ENCODE data around the gene F11. TPM values are rescaled to one million over a fixed set of nuclear protein-coding genes. Genes with fewer than 3 reads are reported as not detected.
"Not testable (repeated sequence)": the region's sequence is repeated elsewhere in the genome, so short reads cannot be mapped to it uniquely, and the experiment has no call there.

F11 gene
- polyA plus RNA-seq (ENCODE audit: insufficient read length in 3 of 3) = 1 to 10 TPM; 2.6 to 4.1 (median 2.9) TPM

DNA sequence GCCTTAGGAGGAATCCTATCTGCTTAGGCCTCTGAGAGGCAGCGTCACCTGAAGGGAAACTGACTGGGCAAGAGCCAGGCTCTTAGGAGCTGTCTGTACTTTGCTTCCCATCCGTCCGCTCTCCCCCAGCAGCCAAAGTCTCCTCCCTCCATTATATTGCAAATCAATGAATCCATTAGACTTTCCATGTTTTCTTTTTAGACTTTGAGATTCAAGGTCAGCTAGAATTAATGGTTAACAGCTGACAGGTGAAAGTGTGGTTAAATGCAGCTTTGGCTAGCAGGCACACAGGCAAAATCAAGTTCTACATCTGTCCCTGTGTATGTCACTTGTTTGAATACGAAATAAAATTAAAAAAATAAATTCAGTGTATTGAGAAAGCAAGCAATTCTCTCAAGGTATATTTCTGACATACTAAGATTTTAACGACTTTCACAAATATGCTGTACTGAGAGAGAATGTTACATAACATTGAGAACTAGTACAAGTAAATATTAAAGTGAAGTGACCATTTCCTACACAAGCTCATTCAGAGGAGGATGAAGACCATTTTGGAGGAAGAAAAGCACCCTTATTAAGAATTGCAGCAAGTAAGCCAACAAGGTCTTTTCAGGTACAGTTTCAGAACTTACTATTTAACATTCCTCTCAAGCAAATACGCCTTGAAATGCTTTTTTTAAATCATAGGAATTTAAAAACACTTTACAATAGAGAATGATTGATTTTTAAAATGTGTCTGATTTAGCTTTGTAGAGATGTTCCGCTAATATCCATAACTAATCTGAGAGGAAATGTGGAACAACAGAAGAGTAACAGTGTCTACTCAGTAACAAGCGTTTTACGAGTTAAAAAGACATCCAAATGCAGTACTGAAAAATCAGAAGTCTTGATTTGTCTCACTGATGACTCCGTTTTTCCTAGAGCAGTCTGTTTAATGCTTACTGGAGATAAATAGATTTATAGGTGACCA is at the start of gene F11:
TSS of gene F11 (plus strand) at position 507 of the 970 bp plus-strand sequence. CDS start 948 bp downstream, outside the sequence.
- no peak for DNase-seq (ENCODE audit: low read depth in 3 of 3, low spot score in 2 of 3)

- no peak for DNase-seq (ENCODE audit: low read depth in 3 of 3, low spot score in 2 of 3)
Measured at GRCh38 chr4:186216465-186217024, 49.4 kb upstream of the F11 start.

DNA sequence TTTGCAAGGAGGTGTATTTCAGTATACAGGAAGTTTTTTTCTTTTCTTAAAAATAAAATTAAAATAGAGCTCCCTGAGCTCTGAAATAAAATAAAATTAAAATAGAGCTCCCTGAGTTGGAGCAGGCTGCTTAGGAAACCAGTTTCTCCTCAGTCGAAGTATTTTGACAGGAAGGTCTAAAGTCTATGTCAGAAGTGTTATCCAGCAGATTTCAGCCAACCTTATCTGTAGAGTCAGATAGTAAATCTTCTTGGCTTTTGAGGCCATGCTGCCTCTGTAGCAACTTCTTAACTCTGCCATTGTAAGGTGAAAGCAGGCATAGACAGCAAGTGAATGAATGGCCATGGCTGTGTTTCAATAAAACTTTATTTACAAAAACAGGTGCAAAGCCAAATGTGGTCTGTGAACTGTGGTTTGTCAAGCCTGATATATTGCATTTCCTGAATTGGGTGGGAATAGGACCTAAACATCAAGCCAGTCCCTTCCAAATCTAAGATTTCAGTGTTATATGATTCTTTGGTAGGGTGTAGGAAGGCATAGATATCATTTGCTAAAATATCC is 48.2 kb upstream of the F11 start:
- DNase-seq (ENCODE audit: low read depth in 3 of 3, low spot score in 2 of 3) = no peak

GRCh38 chr4:186221624-186222023 is 44.4 kb upstream of the F11 start:
- no peak for DNase-seq (ENCODE audit: low read depth in 3 of 3, low spot score in 2 of 3)

DNA sequence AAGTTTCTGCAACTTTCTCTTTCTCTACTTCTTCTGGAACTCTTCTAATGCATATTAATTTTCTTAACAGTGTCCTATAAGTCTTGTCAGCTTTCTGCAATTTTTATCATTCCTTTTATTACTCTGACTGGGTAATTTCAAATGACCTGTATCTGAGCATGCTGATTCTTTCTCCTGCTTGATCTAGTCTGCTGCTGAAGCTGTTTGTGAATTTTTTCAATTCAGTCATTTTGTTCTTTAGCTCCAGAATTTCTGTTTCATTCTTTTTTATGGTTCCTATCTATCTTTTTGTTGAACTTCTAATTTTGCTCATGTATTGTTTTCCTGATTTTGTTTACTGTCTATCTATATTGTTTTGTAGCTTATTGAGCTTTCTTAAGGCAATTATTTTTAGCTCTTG is 40.1 kb upstream of the F11 start:
- DNase-seq (ENCODE audit: low read depth in 3 of 3, low spot score in 2 of 3) = no peak

DNA sequence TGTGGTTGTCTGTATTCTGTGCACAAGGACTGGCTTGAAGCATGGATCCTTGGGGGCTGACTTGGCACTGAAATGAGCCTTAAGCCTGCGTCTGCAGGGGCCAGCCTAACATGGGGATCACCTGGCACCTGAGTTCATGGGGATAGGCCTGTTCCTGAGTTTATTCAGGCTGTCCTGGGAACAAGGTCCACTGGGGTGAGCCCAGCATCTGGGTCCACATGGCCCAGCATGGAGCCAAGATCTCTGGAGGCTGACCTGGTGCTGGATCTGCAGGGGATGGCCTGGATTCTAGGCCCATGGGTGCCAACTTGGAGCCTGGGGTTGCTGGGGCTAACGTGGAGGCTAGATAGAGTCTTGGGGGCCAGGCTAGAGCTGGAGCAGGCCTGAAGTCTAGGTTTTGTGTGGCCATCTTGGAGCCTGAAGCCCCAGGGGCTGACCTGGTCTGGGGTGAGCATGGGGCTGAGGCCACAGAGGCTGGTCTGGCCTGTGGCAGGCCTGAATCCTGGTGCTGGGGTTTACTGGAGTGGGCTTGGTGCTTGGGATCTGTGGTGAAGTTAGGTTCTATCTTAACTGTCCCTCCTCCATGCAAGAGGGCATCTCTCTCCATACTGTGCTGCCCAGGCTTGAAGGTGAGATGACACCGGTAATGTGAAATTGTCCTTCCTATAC is 39.3 kb upstream of the F11 start:
- DNase-seq (ENCODE audit: low read depth in 3 of 3, low spot score in 2 of 3) = no peak

DNA sequence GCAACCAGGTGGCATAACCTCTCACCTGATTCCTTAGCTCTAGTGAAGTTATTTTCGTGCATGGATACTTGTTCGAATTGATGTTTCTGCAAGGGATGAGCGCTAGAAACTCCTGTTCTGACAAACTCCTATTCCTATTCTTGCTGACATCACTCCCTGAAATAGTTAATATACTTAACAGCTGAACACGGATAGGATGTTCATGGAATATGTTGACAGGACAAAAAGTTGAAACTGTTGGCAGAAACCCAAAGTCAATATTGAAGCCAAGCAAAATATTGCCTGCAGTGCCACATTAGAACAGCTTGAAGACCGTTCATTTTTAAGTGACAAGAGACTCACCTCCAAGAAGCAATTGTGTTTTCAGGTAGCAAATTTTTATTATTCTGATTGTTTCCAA is 38.8 kb upstream of the F11 start, which contains the start of gene KLKB1:
TSS of gene KLKB1 (plus strand) at position 287 of the 400 bp plus-strand sequence. CDS start 689 bp downstream, outside the sequence.
- no peak for DNase-seq (ENCODE audit: low read depth in 3 of 3, low spot score in 2 of 3)

DNA sequence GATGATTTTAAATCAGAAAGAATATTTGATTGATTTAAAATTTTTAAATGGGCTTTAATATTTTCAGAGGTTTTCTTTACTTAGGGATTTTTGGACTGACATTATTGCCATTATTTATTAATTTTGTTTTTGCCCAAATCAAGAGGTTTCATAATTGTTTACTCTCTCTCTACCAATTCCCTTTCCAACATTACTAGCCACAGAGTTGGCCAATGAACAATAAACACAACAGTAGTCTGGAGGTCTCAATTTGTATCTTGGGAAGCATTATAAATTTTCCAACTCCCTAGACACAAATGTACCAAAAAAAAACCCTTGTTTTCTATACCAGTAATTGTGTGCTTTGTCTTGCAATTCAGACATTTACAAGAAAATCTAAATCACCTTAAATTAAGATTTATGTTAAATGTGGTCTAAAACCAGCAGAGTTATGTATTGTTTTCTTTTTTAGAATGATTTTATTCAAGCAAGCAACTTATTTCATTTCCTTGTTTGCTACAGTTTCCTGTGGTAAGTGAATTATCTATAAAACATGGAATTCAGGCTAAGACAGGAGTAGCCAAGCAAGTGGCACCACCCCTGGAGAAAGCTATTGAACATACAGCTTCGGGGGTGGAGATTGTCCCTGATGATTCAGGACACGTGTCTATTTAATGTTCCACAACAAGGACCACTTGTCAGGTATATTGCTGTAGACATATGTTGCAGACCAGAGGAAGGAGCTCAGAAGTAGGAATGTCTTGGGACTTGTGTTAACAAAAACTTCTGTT is 38.1 kb upstream of the F11 start:
- no peak for DNase-seq (ENCODE audit: low read depth in 3 of 3, low spot score in 2 of 3)

DNA sequence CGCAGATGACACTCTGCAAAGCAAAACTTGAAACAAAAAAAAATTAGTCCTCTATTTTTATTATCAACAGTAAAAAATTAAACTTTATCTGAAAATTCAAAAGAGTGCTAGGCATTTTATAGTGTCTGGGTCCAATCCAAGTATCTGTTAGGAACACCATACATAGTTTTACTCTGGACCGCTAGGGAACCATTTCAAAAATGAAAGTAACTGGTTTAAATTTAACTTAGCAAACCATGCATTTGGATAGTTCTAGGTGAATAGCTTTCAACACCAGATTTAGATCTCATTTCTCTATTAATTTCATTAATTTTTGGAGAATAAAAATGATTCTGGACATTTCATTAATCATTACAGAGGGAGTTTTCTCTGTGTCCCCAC is 37.5 kb upstream of the F11 start:
- no peak for DNase-seq (ENCODE audit: low read depth in 3 of 3, low spot score in 2 of 3)

- no peak for DNase-seq (ENCODE audit: low read depth in 3 of 3, low spot score in 2 of 3)
Measured at GRCh38 chr4:186234367-186234766, 31.6 kb upstream of the F11 start.

DNA sequence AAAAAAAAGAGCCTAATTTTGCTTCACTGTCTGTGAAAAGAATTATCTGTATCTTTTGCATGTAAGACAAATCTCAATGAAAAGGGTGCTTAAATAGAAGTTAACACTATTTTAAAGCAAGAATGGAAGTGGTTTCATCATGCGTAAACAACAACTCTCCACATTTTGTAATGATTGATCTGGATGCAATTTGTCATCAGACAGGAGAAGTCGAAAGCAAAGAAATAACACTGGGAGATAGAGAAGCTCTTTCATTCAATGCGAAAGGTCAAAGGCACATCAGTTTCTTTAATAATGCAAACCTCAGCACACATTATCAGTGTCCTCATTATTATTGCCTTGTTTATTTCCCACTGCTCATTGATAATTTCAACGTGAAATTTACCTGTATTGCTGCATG is 29.9 kb upstream of the F11 start:
- DNase-seq (ENCODE audit: low read depth in 3 of 3, low spot score in 2 of 3) = no peak

GRCh38 chr4:186240452-186240847 is 25.5 kb upstream of the F11 start:
- DNase-seq (ENCODE audit: low read depth in 3 of 3, low spot score in 2 of 3) = no peak

DNA sequence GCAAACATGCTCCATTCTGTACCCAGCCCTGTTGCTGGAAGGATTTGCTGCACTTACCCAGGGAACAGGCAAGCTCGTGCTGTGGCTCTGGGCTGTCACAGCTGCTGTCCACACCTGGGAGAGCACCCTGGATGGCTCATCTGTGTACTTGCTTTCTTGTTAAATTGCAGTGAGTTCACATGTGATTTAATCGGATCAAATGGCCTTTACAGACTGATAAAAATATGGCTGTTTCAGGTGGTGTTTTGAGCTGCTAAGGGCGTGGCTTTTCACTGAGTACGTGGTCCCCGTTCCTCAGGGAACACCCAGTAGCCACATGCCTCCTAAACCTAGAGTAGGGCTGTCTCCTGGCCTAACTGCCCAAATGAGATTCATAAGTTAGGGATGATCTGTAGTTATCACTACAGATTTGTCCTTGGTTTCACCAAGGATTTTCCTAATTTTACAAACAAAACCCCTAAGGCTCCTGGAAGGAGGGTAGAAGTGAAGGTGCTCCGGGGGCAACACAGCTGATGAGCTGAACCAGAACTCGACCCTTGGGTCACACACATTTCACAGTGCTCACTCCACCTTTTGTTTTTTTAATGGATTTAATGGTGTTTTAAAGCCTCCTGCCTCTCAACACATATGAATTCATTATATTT is 25.0 kb upstream of the F11 start:
- no peak for DNase-seq (ENCODE audit: low read depth in 3 of 3, low spot score in 2 of 3)

DNA sequence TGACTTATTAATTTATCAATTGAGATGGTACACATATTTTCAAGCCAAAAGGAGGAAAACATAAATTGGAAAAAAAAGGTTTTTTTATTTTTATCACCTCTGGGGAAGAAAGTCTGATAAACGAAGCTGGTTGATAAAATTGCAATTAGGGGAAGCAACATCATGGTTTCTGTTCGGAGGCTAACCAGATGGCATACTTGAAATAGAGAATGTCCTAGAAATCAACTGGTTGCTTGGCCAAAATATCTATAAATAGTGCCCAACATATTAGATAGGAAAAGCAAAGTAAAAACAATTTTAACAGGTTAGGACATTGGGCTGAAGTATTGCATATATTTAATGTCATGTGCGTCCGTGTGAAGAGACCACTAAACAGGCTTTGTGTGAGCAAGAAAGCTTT is 24.4 kb upstream of the F11 start:
- no peak for DNase-seq (ENCODE audit: low read depth in 3 of 3, low spot score in 2 of 3)

DNA sequence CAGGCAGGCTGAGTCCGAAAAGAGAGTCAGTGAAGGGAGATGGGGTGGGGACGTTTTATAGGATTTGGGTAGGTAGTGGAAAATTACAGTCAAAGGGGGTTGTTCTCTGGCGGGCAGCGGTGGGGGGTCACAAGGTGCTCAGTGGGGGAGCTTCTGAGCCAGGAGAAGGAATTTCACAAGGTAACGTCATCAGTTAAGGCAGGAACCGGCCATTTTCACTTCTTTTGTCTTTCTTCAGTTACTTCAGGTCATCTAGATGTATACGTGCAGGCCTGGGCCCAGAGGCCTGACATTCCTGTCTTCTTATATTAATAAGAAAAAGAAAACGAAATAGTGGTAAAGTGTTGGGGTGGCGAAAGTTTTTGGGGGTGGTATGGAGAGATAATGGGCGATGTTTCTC is 24.0 kb upstream of the F11 start:
- DNase-seq (ENCODE audit: low read depth in 3 of 3, low spot score in 2 of 3) = not testable (repeated sequence)

GRCh38 chr4:186243331-186243730 is 22.7 kb upstream of the F11 start:
- no peak for DNase-seq (ENCODE audit: low read depth in 3 of 3, low spot score in 2 of 3)

GRCh38 chr4:186244835-186245234 is 21.2 kb upstream of the F11 start:
- DNase-seq (ENCODE audit: low read depth in 3 of 3, low spot score in 2 of 3) = no peak

- DNase-seq (ENCODE audit: low read depth in 3 of 3, low spot score in 2 of 3) = not testable (repeated sequence)
Measured at GRCh38 chr4:186247062-186247752, 18.8 kb upstream of the F11 start.

- DNase-seq (ENCODE audit: low read depth in 3 of 3, low spot score in 2 of 3) = no peak
Measured at GRCh38 chr4:186248643-186249042, 17.3 kb upstream of the F11 start.

All from right renal cortex interstitium (tissue), 3 donors.